EL (cell line): ENCODE data around the gene FGF12.
"Not testable (repeated sequence)": the region's sequence is repeated elsewhere in the genome, so short reads cannot be mapped to it uniquely, and the experiment has no call there.

Experiments
- DNase-seq: peaks from one replicate; pipeline ENCODE4 v3.0.0-alpha.2; 2016

FGF12 gene

DNA sequence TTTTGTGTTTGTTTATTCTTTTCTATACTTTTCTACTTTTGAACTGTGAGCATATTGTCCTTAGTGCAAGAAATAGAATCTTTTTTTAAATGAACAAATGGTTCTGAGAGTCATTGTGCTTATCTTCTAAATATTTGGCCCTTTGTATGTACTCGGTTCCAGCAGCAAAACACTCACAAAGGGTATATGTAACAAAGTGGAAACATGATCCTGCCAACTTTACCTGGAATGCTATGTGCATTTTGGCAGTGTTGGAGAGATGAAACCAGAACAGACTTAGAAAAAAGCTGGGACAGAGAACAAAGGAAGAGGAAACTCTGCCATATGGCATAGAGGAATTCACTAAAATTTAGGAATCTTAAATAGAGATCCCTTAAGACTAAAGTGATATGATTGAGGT is 150.1 kb downstream of the FGF12 start:
- no peak for DNase-seq

DNA sequence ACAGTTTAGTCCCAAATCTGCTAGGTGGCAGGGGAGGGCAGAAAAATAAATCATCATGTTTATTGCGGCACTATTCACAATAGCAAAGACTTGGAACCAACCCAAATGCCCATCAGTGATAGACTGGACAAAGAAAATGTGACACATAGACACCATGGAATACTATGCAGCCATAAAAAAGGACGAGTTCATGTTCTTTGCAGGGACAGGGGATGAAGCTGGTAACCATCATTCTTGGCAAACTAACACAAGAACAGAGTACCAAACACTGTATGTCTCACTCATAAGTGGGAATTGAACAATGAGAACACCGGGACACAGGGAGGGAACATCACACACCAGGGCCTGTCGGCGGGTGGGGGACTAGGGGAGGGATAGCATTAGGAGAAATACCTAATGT is 150.6 kb downstream of the FGF12 start:
- not testable (repeated sequence) for DNase-seq

DNA sequence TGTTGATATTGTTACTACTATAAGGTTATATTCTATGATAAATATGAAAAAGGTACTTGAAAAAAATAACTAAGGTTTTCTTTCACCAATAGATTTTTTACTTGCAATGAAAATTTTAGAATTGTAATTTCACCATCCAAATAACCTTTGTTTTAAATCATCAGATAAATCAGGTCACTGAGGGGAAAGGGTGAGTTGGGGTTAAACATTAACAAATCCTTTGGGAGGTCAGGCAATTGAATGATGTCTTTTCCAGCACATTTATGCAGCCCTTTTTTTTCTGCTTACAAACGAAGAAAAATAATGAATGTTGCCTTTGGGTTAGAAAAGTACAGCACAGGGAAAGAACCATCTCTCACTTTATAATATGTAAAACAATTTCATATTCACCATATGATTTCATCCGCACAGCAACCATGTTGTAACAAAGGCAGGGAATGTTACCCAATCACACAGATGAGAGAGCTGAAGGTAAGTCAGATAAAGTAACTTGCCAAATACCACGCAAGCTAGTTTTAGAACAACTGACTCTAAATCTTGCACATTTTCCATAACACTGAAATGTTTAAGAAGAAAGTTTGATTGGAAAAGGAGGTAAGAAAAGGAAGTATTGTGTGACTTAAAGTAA is 151.3 kb downstream of the FGF12 start:
- DNase-seq = no peak

DNA sequence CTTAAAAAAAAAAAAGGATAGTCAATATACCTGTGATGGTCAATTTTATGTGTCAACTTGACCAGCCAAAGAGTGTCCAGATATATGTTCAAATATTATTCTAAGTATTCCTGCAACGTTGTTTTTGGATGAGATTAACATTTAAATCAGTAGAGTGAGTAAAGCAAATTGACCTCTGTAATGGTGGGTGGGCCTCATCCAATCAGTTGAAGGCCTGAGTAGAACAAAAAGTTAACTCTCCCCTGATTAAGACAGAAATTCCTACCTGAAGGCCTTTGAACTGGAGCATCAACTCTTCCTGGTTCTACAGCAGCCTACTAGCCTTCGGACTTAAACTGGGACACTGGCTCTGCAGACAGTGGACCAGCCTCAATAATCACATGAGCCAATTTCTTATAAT is 154.1 kb downstream of the FGF12 start:
- no peak for DNase-seq

DNA sequence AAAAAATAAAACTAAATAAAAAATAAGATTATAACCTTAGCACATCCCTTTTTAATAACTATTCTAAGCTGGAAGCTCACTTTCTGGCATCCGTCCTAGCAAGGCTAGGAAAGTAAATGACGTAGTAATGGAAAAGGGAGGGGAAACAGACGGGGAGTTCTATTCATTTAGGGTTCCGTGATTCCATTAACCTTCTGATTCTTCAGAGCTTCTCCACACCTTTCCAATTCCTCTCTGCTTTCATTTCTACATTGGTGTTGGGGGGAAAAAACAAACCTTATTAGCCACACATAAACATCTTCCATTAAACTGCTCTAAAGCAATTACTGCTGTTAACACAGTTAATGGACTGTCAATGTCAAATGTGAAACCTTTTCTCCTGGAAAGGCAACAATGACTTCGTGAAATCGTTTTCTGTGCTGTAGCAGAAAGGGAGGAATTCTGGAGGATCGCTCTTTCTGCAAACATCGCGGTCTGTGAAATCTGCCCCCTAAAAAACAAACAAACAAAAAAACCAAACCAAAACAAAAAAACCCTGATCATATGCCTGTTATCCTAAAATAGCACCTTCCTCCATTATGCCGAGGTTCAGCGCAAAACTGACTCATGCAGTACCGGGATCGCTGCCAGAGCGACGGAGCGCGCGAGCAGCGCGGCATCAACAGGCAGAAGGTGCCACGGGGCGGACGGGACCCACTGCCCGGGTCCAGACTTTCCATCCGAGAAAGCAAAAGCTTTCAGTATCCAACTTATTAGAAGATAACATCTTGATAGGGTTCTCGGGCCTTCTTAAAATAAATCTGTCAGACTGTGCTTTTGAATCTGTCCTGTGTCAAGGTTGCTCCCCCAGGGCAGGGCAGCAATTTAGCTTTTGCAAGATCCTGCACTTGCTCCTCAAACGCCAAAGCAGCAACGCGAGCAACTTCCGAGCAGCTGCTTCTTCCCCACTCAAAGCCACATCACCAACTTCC is 156.2 kb downstream of the FGF12 start:
- peak; percentile 68 for DNase-seq

DNA sequence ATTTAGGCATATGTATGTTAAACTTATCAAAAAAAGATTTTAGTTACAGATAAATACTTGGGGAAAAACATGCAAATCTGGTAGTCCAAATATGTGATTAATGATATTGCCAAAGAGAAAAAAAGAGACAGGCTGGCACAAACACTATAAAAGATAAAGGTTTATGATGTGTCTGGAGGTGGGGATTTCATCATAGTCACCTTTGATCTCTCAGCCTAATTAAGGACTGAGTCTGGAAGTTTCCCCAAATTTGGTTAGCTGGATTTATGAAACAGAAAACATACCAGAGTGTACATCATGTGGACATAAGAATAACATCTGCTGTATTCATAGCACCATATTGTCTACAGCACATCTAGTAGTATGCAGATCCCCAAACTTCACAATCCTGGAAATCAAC is 157.0 kb downstream of the FGF12 start:
- DNase-seq = no peak

DNA sequence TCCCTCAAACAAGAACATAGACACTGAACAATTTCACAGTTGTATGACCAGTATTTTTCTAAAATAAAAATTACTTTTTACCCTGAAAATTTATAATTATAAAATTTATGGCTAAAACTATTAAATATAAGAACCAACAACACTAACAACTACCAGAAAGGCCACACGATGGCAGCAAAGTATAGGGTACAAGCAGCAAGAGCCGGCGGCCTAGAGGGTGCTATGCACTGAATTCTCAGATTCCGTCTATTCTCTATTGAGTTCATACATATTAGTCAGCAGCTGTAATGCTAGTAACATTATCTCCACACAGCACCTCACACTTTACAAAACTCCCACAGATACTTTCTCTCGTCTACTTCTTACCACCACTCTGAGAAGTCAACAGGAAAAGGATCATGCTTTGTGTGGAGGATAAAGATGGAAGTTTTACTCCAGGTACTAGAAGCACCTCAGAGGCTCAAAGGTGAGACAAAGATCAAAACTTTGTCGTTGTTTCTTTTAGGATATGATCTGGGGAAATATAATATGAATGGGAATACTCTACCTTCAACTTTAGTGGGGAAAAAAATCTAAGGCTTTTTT is 160.5 kb downstream of the FGF12 start:
- peak; percentile 71 for DNase-seq

DNA sequence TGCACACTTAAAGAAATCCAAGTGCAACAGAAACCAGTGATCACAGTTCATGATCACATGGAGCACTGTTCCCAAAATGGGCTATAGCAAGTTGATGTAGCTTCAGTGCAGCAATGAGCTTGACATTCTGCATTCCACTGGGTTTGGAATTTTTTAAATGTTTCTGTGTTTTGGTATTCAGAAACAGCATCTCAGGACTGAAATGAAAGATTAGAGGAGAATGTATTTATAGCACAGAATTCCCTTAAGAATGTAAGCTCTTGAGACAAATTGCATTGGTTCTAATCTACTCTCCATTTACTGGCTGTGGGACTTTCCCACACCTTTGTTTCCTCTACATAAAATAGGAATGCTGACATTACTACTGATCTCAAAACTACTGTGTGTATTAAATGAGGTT is 162.7 kb downstream of the FGF12 start:
- no peak for DNase-seq

DNA sequence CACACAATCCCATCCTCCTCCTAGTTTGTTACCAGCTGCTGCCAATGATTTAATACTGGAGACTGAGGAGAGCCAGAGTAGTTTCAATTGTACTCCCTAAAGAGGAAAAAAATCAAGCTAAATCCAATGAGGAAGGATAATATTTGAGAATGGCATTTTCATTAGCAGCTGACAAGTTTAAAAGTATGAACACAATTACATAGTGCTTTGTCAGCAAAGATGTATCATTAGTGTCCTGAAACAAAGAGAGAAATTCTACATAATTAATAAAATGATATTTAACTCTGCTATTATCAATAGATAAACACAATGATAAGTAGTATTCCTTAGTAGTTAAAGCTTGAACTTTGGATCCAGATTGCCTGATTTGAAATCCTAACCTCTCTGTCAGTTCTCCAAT is 163.9 kb downstream of the FGF12 start:
- DNase-seq = no peak

DNA sequence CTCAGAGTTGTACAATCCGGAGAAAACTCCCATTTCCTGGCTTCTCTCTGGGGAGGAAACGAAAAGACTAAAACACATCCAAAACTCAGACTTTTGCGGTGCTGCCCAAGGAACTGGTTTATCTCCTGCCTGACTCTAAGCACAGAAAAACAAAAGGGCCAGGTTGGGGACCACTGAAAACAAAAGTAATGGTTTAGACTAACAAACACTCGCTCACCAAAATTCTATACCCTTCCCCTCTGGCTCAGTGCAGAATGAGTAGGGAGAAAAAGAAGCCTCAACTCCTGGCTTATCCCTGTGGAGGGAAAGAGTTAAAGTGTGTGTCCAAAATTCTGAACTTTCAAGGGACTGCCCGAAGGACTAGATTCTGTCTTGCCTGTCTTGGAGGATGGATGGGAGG is 173.6 kb downstream of the FGF12 start:
- DNase-seq = no peak

DNA sequence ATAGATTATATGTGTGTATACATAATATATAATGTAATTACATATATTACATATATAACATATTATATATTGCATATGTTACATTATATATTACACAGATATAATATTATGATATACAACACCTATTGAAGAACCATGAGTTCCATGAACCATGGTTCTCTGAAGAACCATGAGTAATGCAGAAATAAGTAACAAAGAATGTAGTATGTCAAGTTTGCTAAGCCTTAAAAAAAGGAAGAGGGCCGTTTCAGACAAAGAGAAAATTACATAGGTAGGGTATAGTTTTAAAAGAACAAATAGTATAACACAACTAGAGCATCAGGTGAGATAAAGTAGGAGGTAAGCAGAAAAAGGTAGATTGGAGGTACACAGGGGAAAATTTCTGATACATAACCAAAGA is 177.0 kb downstream of the FGF12 start:
- no peak for DNase-seq

DNA sequence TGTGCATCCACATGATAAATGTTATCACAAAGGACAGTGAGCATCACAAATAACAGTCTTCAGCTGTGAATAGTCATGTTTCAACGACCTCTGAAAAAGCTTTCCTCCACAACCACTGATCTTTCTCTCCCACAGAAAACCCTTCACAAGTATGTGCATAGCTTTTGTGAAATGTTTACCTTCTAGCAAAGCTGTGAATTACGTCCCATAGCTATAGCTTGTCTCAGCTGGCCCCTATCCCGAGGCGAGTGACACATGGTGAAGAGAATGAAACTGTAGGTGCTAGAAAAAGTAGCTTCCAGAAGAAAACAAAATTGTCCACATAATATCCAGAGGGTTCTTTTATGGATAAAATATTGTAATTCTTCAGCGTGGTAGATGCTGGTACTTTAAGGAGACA is 182.0 kb downstream of the FGF12 start:
- no peak for DNase-seq

DNA sequence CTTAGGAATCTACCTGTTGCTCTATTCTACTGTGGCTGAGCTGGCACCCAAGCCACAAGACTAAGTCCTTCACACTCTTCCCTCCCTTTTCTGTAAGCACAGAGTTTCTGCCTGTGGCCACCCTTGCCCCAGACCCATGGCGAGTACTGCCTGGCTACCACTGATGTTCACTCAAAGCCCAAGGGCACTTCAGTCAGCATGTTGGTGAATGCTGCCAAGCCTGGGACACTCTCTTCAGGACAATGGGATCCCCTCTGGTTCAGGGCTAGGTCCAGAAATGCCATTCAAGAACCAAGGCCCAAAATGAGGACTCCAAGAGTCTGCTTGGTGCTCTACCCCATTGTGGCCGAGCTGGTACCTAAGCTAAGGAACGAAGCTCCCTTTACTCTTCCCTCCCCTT is 184.2 kb downstream of the FGF12 start:
- no peak for DNase-seq

DNA sequence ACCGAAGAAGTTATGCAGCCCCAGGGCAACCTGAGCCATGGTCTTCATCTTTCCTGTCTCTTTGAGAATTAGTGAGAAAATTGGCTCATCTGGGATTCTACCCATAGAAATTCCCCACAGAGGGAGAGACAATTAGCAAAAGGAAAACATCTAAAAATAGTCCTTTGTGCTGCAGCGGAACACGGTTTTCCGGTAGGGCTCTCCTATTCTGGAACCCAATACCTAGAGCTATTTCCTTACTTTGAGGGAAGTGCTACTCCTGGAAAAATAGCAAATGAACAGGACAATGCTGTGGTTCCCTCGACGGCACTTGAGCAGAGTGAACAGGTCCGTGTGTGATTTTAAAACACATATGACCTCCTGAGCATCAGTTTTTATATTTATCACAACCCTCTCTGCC is 210.5 kb downstream of the FGF12 start:
- no peak for DNase-seq

DNA sequence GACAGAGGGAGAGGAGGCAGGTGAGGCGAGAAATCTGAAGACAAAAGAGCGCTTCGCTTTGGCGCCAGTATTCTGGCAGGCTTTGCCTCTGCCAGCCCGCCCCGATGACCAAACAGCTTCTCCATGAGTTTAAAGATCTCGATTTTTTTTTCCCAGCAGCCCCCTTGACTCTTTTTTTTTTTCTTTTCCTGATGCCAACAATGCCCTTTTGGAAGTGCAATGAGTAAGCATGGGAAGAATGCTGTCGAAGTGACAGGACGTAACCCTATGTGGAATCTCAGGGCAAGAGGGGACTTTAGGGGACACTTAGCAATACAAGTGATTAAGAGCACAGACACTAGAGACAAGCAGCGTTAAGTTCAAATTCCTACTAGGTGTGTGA is 211.7 kb downstream of the FGF12 start:
- DNase-seq = no peak

DNA sequence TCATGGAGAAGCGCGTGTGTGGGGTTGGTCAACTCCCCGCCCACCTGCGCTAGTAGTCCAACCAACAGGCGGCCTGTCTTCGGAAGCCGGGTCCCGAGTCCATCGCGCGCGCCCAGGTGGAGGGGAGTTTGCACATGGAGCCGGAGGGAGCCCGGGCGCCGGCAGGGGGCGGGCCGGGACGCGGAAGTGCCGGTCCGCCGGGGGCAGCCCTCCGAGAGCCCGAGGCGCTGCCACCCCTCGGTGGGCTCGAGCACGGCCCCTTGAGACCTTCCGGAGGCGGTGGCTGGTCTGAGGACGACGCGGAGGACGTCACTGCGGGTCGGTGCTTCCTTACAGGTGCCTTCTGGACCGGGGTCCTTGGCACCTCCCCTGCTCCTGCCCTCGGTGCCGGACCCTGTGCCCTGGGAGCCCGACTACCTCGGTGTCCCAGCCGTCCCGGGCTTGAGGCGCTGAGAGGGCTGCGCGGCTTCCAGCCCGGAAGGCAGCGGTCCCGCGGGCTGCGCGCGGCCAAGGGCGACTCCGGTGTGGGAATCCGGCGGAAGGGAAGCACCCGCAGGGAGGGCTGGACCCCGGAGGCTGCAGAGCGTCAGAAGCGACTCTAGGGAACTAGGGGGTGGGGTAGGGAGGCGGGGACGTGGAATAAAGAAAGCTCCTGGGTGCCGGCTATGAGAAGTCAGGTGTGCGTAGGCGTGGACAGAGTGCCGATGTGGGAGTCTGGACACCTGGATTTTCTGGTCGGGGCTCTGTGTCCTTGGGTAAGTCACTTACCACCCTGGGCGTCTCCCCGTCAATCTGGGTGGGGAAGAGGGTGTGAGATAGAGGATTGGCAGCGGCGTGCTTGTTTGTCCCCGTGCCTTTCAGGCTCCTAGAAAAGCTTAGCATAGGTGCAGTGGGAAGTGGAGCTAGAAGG is 212.3 kb downstream of the FGF12 start:
- no peak for DNase-seq

DNA sequence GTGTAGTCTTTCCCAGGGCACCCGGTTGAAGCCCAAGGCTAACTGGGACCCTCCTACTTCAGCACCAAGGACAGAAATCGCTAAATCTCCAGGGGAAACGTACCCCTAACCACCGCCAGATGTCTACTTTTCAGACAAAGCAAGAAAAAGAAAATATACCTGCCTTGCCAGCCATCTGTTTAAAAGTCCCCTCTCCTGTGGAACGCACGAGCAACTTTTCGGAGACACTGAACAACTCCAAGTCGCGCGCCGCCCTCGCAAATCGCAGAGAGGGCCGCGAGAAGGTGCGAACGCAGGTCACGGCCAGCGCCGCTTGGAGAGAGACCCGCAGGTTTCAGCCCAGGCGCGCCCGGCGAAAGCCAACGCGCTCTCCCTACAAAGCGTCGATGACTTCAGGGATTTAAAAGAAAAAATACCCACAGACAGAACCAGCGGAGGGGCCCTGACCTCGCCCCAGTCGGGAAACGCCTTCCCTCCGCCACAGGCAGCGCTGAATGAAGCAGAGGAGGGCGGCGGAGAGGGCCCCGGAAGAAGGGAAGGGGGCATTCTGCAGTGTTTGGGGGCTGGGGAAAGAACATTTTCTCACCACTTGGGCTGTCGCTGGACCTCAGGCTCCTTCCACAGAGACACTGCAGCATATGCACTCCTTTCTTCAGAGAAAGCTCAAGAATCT is 213.1 kb downstream of the FGF12 start:
- DNase-seq = peak; percentile 2

DNA sequence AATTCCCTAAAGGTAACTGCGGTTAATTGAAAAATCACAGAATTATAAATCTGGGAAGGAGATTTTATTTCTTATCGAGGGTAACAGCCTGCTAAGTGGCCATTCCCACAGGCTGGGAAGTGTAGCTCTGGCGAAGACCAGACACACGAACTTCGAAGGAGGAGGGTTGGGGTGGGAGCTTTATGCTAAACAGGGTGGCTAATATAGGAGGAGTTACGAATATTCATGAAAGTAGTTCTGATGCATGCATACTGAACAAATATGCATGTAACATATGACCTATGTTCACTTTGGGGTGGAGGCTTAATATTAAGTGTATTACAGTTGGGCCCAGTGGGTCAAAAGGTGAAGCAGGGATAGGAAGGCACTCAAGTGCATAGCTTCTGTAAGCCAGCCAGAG is 221.6 kb downstream of the FGF12 start:
- no peak for DNase-seq

DNA sequence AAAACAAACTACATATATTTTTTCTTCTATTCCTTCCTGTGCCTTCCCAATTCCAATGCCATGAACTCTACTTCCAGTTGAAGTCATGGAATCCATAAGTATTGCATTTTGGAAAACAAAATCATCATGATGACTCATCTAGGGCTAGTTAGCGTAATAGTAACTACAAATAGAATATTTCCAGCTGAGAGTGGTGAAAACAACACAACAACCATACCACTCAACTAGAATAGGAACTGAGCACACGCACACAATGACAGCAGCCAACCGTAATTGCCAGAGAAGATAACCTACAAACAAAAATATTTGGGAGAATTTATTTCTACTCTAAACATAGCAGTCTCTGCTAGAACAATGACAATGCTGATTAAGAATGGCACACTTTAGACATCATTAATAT is 225.9 kb downstream of the FGF12 start:
- DNase-seq = no peak

DNA sequence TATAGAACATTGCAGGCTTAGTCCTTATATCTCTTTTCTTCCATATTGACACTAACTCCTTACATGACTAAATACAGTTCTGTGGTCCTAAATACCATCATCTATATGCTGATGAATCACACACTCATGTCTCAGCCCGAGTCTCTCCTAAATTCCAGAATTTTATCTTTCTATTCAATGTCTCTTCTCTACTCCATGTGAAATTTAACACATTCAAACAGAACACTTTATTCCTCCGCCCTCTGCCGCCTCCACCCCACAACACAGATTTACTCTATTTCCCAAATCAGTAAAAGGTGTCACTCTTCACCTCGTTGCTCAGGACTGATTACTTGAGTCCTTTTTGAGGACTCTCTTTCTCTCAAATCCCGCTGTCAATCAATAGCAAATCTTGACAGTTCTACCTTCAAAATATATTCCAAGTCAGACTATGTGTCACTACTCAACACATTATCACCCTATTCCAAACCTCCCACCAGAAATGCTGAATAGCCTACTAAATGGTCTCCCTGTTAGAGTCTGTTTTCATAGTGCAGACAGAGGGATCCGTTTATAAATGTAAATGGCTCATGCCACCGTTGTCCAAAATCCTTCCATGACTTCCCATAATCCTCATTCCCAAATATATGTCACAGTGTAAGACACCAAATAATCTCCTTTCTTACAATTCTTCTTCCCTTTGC is 230.3 kb downstream of the FGF12 start:
- no peak for DNase-seq

DNA sequence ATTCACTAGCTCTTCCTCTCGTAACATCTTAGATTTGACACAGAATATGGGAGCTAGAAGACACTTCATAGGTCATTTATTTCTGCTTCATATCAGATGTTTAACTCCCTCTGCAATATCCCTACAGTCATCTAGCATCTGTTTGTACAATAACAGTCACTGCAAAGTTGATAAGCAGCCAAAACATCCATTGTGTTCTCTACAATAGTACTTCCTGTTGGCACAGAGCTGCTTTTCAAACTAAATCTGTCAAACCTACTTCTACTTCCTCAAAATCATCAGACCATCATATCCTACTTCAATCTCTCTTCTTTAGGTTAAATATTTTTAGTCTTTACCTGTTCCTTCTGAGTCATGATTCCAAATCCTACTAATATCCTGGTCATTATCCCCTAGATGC is 233.2 kb downstream of the FGF12 start:
- no peak for DNase-seq

DNA sequence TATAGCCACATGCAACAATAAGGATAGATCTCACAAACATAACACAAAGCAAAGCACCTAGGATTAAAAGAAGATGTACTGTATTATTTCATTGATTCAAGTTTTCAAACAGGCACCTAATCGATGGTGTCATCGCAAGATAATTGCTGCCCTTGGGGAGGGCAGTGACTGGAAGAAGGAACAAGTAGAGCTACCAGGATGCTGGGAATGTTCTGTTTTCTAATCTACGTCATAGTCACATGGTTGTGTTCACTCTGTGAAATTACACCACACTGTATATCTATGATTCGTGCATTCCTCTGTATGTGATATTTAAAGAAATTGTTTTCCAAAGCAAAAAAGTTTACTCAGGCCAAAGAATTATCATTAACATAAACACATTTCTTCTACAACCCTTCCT is 236.6 kb downstream of the FGF12 start:
- no peak for DNase-seq
